Panc1 (cell line): ENCODE measurements around the gene PBRM1.

ENCODE experiments used
- CTCF ChIP-seq: fragments of 450-650 bp; IDR thresholded peaks from 2 replicates; pipeline ENCODE4 v1.5.1; 2017; ENCODE audit warnings: mild to moderate bottlenecking
- TCF7L2 ChIP-seq: IDR thresholded peaks from 2 replicates; pipeline ENCODE4 v1.6.1; 2011; ENCODE audit warnings: mild to moderate bottlenecking, low read depth, low read length, inconsistent platforms

GRCh38 chr3:52694528-52695189, 8.9 kb upstream of the PBRM1 start:
- TF ChIP-seq CTCF (no peak), TCF7L2 (no peak)
